TTC549 (cell line): ENCODE data around the gene ATL3.
"Not testable (repeated sequence)": the region's sequence is repeated elsewhere in the genome, so short reads cannot be mapped to it uniquely, and the experiment has no call there.

Source experiments
- FAIRE-seq: peaks from 2 replicates; lab custom pipeline; 2012; peaks lifted over from hg19 to GRCh38; lab: Jason Lieb, UNC

The ATL3 gene

GRCh38 chr11:63619967-63620366, 51.2 kb downstream of the ATL3 start:
- FAIRE-seq, result no peak

GRCh38 chr11:63617686-63618085, 53.5 kb downstream of the ATL3 start:
- FAIRE-seq, result not testable (repeated sequence)

- no peak for FAIRE-seq
These were observed 54.2 kb downstream of the ATL3 start for GRCh38 chr11:63616953-63617352.

GRCh38 chr11:63614136-63614671, 57.0 kb downstream of the ATL3 start, which contains the start of gene PLAAT3:
Gene PLAAT3, minus strand, starts transcription at chr11:63614433. Its CDS starts 419 bp downstream, at chr11:63614014.
- FAIRE-seq, result no peak

DNA sequence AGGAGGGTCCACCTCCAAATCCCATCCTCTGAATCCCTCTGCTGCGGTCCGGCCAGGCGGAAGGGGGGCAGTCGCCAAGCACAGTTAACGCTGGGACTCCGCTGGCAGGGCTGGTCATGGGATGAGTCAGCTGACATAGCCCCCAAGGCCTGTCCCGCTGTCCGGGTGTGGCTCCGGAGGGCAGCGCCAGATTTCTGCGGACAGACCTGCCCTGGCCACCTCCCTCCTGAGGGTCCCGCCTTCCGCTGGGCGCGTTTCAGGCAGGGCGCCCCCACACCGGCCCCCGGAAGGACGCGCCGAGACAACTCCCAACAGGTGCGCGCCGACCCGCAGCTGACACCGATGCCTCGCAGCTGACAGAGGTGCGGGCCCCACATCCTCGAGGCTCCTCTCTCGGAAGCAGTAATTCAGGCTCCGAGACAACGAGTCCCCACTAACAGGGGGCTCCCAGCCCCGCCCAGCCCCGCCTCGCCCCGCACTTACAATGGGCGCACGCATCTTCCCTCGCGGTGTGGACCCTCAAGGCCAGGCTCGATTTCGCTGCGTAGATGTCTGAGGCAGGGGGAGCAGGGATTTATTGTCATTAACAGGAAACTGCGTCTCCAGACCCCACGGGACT, 57.5 kb downstream of the ATL3 start:
- FAIRE-seq, result no peak

DNA sequence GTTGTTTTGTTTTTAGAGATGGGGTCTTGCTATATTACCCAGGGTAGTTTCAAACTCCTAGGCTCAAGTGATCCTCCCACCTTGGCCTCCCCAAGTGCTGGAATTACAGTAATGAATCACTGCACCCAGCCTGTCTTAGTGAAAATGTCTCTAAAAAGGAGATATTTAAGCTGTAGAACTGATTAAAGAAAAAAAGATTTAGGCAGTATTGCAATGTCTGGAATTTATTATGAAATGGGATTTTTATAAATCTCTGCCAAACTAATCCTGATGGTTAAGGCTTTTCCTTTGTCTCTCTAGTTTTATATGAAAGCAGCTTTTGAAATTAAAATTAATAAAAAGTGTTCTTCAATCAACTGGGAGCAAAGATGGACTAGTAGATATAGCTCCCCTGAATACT, 59.0 kb downstream of the ATL3 start:
- FAIRE-seq, result no peak

DNA sequence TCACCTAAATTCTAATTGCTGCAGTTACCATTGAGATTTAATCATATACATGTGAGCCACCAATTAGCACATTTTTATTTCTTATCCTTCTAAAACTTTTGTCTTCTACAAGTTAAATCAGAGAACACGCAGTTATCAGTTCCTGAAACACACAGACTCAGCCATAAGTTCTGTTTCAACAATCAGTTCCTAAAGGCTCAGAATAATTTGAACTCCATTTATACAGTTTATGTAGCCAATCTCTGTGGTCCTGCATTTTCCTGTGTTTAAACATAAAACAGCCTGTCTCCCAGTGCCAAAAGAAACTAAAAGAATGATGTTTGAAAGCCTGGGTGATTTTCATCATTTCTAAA, 59.8 kb downstream of the ATL3 start:
- no peak for FAIRE-seq

GRCh38 chr11:63610604-63611394, 60.4 kb downstream of the ATL3 start:
- no peak for FAIRE-seq

GRCh38 chr11:63609971-63610580, 61.1 kb downstream of the ATL3 start:
- no peak for FAIRE-seq

GRCh38 chr11:63609536-63609935, 61.6 kb downstream of the ATL3 start:
- FAIRE-seq, result no peak

GRCh38 chr11:63608353-63609345, 62.5 kb downstream of the ATL3 start:
- FAIRE-seq, result no peak

DNA sequence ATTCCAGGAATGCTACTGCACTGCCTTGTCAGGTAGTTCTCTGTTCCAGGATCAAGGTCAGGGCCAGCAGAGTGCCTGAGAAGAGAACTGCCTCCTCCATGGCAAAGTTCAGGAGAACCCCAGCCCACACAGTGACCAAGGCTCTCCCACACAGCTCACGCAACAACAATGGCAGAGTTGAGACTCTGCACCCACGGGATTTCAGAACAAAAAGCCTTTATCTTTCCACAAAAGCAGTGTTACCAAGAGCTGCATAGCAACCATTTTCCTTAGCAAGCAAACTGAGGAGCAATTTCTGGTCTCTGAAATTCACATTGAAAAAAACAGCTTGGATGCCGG, 68.0 kb downstream of the ATL3 start:
- no peak for FAIRE-seq

DNA sequence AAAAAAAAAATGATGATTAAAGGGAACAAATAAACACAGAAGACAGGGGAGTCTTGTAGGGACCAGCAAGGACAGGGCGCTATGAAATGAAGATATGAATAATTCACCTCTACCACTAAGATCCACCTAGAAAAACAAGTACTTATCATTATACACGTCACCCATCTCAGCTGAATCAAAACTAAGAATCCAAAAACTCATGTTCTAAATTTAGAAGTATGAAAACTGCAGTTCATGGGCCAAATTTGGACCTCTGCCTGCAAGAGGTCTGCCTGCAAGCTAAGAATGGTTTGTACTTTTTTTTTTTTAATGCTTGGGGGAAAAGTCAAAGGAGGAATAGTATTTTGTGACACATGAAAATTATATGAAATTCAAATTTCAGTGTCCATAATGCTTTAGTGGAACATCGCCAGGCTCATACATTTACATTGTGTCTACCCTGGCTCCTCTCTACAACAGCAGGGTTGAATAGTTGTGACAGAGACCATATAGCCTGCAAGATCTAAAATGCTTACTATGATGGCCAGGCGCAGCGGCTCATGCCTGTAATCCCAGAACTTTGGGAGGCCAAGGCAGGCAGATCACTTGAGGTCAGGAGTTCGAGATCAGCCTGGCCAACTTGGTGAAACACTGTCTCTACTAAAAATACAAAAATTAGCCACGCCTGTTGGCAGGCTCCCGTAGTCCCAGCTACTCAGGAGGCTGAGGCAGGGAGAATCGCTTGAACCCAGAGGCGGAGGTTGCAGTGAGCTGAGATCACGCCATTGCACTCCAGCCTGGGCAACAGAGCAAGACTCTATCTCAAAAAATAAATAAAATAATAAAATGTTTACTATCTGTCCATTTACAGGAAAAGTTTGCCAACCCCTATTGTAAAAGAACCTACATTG, 68.6 kb downstream of the ATL3 start:
- FAIRE-seq, result not testable (repeated sequence)

GRCh38 chr11:63599211-63600122, 71.7 kb downstream of the ATL3 start:
- no peak for FAIRE-seq

DNA sequence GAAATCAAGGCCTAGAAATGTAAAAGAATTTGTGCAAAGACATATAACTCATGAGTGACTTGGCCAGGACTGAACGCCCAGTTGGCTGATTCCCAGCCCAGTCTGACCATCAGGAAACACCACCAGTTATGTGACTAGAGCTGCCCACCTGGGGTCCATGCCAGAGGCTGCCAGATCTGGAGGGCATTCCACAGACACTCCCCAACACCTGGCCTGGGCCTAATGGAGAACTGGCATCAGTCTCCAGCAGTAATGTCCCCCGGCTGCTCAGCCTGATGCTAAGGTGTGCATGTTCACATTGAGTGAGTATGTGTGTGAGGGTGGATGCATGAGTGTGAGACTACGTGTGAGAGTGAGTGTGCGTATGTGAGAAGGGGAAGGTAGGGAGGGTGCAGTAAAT, 72.6 kb downstream of the ATL3 start:
- no peak for FAIRE-seq

DNA sequence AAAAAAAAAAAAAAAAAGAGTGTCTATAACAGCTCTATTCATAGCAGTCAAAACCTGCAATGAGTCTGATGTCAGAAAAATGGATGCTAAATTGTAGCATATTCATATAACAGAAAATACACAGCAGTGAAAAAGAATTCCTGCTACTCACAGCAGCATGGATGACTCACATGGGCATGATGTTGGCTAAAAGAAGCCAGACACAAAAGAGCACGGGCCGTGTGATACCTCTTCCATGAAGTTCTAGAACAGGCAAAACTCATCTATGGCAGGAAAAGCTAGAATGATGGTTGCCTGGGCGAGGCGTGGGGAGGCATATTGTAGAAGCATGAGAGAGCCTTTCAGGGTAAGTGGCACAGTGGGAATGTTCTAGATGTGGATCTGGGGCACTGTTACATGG, 75.9 kb downstream of the ATL3 start:
- FAIRE-seq, result no peak

DNA sequence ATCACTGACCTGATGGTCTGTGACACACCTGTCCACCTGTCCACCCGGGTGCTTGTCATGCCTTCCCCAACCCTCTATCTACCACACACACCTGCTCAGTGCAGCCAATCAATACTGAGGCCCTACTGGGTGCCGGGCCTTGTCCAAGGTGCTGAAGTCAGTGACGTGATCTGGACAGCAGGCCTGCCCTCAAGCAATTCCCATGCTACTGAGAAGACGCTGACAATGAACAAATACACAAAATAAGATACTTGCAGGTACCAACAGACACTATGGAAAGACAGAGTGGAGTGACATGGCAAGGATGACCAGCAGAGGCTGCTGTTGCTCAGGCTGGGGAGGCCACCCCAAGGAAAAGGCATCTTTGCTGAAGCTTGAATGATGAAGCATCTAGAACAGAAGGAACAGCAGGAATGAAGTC, 78.2 kb downstream of the ATL3 start:
- no peak for FAIRE-seq

- FAIRE-seq, result no peak
These were observed 81.0 kb downstream of the ATL3 start for GRCh38 chr11:63590024-63590788.

GRCh38 chr11:63589000-63589399, 82.2 kb downstream of the ATL3 start:
- FAIRE-seq, result no peak
